Measurements from ENCODE around the gene RPUSD1. TPM values are rescaled to one million over a fixed set of nuclear protein-coding genes. Genes with fewer than 3 reads are reported as not detected.

Gene RPUSD1
- total and polyA plus RNA-seq, 8 donors = 9.0 to 43.7 (median 20.1) TPM

DNA sequence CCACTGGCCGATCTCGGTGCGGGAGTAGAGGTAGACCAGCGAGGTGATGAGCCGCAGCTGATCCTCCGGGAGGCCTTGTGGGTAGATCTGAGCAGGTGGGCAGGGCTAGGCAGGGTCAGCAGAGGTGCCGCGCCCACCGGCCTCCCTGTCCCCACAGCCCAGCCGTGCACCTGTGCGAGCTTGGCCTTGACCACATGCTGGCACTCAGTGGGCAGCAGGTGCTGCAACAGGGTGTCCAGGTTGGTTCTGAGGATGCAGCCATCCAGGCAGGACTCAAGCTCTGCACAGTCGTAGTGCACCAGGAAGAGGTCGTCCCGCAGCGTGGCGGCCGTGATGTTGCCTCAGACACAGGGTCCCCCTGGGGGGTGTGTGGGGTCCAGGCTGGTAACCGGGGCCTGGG, 15.2 kb downstream of the RPUSD1 start:
- Histone ChIP-seq H3K9me3 (no peaks in the 10 kb centered on the region), H3K4me1 (no peaks in the 10 kb centered on the region), H3K27ac (no peak overlapping the region), H3K27me3 (peaks cover 0 to 83% (median 4%) of the 10 kb centered on the region in 3 donors), H3K4me3 (no peak overlapping the region), H3K36me3 (no peaks in the 10 kb centered on the region)
- 81 to 91% (median 89%) methylated on average over 7 to 18 of the region's 18 CpGs for WGBS, 5 donors
- TF ChIP-seq, protein P1, sequence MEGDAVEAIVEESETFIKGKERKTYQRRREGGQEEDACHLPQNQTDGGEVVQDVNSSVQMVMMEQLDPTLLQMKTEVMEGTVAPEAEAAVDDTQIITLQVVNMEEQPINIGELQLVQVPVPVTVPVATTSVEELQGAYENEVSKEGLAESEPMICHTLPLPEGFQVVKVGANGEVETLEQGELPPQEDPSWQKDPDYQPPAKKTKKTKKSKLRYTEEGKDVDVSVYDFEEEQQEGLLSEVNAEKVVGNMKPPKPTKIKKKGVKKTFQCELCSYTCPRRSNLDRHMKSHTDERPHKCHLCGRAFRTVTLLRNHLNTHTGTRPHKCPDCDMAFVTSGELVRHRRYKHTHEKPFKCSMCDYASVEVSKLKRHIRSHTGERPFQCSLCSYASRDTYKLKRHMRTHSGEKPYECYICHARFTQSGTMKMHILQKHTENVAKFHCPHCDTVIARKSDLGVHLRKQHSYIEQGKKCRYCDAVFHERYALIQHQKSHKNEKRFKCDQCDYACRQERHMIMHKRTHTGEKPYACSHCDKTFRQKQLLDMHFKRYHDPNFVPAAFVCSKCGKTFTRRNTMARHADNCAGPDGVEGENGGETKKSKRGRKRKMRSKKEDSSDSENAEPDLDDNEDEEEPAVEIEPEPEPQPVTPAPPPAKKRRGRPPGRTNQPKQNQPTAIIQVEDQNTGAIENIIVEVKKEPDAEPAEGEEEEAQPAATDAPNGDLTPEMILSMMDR (IDR thresholded peaks at IDR 0.05) = no peak
- no peak for TF ChIP-seq POLR2A (IDR thresholded peaks at IDR 0.05)
- TF ChIP-seq EP300 (IDR thresholded peaks at IDR 0.05) = no peak
- TF ChIP-seq POLR2AphosphoS5 (IDR thresholded peaks at IDR 0.05) = no peak
- intact Hi-C loops (cut with DNase I; ENCODE audit: low total_unique reads) = no loop called here
- DNase-seq = no peak

DNA sequence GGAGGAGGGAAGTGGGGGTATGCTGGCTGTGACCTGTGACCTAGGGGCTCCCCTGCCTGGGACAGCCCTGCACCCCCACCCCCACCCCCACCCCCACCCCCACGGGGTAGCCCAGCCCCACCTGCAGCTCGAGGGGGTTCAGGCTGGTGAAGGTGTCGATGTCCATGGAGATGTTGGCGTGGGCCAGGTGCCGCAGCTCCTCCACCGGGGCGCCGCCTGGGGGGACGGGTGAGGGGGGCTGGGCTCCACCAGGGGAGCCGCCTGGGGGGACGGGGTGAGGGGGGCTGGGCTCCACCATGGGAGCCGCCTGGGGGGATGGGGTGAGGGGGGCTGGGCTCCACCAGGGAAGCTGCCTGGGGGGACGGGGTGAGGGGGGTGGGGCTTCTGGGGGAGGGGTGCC, 17.8 kb downstream of the RPUSD1 start:
- 73 to 80% (median 78%) methylated on average over 2 to 13 of the region's 13 CpGs for WGBS, 5 donors
- H3K27ac ChIP-seq = no peak overlapping the region
- no peak for TF ChIP-seq POLR2A (IDR thresholded peaks at IDR 0.05)
- TF ChIP-seq POLR2AphosphoS5 (IDR thresholded peaks at IDR 0.05) = no peak
- TF ChIP-seq, protein P1 (IDR thresholded peaks at IDR 0.05) = no peak
- no peak for TF ChIP-seq EP300 (IDR thresholded peaks at IDR 0.05)
- H3K36me3 ChIP-seq = no peaks in the 10 kb centered on the region
- no peaks in the 10 kb centered on the region for H3K4me1 ChIP-seq
- peaks cover 0 to 70% (median 4%) of the 10 kb centered on the region in 3 donors for H3K27me3 ChIP-seq
- intact Hi-C loops (cut with DNase I; ENCODE audit: low total_unique reads) = no loop called here
- DNase-seq = no peak
- H3K4me3 ChIP-seq = no peak overlapping the region
- no peaks in the 10 kb centered on the region for H3K9me3 ChIP-seq

DNA sequence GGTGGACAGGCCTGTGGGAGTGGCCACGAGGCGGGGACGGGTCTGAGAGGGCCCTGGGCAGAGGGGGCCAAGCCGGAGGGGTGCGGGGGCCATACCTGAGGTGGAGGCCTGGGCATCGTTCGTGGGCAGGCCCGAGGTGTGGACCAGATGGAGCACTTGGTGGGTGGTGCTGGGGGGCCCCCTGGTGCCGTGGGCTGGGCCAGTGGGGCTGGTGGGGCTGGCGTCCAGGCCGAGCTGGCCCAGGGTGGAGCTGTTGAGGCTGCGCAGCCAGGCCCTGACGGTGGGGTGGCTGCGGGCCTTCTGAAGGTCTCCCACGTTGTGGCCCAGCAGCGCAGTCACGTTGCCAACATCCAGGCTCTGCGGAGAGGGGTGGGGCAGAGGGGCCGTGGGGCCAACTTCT, 18.2 kb downstream of the RPUSD1 start:
- Histone ChIP-seq H3K9me3 (no peaks in the 10 kb centered on the region), H3K27me3 (peaks cover 0 to 69% (median 4%) of the 10 kb centered on the region in 3 donors), H3K4me3 (no peak overlapping the region), H3K27ac (no peak overlapping the region), H3K4me1 (no peaks in the 10 kb centered on the region), H3K36me3 (no peaks in the 10 kb centered on the region)
- intact Hi-C loops (cut with DNase I; ENCODE audit: low total_unique reads) = no loop called here
- no peak for DNase-seq
- 78 to 85% (median 79%) methylated on average over 8 to 19 of the region's 19 CpGs for WGBS, 5 donors
- TF ChIP-seq EP300 (IDR thresholded peaks at IDR 0.05) (no peak), POLR2A (IDR thresholded peaks at IDR 0.05) (no peak), POLR2AphosphoS5 (IDR thresholded peaks at IDR 0.05) (no peak)
- TF ChIP-seq, protein P1 (IDR thresholded peaks at IDR 0.05) = no peak

DNA sequence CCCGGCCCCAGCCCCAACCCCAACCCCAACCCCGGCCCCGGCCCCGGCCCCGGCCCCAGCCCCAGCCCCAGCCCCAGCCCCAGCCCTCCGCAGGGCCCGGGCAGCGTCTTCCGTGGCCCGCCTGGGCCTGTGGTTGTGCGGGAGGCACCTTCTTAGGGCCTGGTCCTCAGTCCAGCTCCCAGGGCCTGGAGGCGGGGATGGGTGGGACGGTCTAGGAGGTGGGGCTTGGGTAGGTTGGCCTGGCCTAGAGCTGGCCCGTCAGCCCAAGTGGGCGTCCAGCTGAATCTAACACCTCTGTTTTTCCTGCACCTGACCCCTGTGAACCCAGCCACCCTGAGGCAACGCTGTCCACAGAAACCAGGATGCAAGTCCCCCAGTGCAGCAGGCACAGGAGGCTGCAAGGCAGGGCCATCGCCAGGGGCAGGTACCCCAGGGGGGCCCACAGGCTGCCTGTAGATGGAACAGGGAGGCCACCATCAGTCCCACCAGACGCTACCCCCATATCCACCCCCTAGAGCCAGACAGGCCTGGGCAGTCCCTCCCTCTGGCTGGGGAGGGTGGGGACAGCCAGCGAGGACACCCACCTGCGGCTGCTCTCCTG, 18.9 kb downstream of the RPUSD1 start:
- H3K27me3 ChIP-seq = peaks cover 0 to 69% (median 0%) of the 10 kb centered on the region in 3 donors
- H3K27ac ChIP-seq = no peak overlapping the region
- no peak for TF ChIP-seq POLR2A (IDR thresholded peaks at IDR 0.05)
- TF ChIP-seq, protein P1 (IDR thresholded peaks at IDR 0.05) = no peak
- no peak for TF ChIP-seq POLR2AphosphoS5 (IDR thresholded peaks at IDR 0.05)
- no peak for TF ChIP-seq EP300 (IDR thresholded peaks at IDR 0.05)
- H3K4me1 ChIP-seq = no peaks in the 10 kb centered on the region
- DNase-seq = no peak
- no peaks in the 10 kb centered on the region for H3K9me3 ChIP-seq
- 28 to 93% (median 68%) methylated on average over 7 to 20 of the region's 20 CpGs for WGBS, 5 donors
- no peaks in the 10 kb centered on the region for H3K36me3 ChIP-seq
- intact Hi-C loops (cut with DNase I; ENCODE audit: low total_unique reads) = no loop called here
- no peak overlapping the region for H3K4me3 ChIP-seq

Data from stomach (tissue), 9 donors.